HepG2 (cell line): ENCODE measurements around the gene ZNF813. TPM values are rescaled to one million over a fixed set of nuclear protein-coding genes. Genes with fewer than 3 reads are reported as not detected.

ENCODE experiments used
- BORCS8-MEF2B ChIP-seq: sonication (generic); formaldehyde crosslinking; IDR thresholded peaks from 2 replicates; pipeline ENCODE4 v1.8.0; 2022; ENCODE audit warnings: mild to moderate bottlenecking, missing genetic modification reagents
- IRX3 ChIP-seq: sonication (generic); formaldehyde crosslinking; IDR thresholded peaks from 2 replicates; pipeline ENCODE4 v1.8.1; 2023; ENCODE audit warnings: mild to moderate bottlenecking, low read depth, missing genetic modification reagents, borderline replicate concordance
- KAT7 ChIP-seq: IDR thresholded peaks from 2 replicates; pipeline ENCODE4 v1.6.1; 2018; ENCODE audit warnings: borderline replicate concordance, missing compliant biosample characterization
- MATR3 ChIP-seq: sonication (generic); formaldehyde crosslinking; IDR thresholded peaks from 2 replicates; pipeline ENCODE4 v1.4.0; 2020; ENCODE audit warnings: missing genetic modification reagents
- NFKB2 ChIP-seq: sonication (generic); formaldehyde crosslinking; IDR thresholded peaks from 2 replicates; pipeline ENCODE4 v1.4.0; 2020; ENCODE audit warnings: missing genetic modification reagents, borderline replicate concordance
- NPAS2 ChIP-seq: sonication (generic); formaldehyde crosslinking; IDR thresholded peaks from 2 replicates; pipeline ENCODE4 v1.8.0; 2022; ENCODE audit warnings: mild to moderate bottlenecking, missing genetic modification reagents, borderline replicate concordance
- TCF7L2 ChIP-seq: IDR thresholded peaks from 2 replicates; pipeline ENCODE4 v1.6.1; 2011; ENCODE audit warnings: mild to moderate bottlenecking, low read depth, low read length, moderate library complexity
- ZMYM3 ChIP-seq: sonication (generic); formaldehyde crosslinking; IDR thresholded peaks from 2 replicates; pipeline ENCODE4 v1.5.1; 2020; ENCODE audit warnings: mild to moderate bottlenecking, missing genetic modification reagents
- ZNF20 ChIP-seq: sonication (generic); formaldehyde crosslinking; IDR thresholded peaks from 2 replicates; pipeline ENCODE4 v1.4.0; 2020; ENCODE audit warnings: mild to moderate bottlenecking, moderate library complexity, missing genetic modification reagents
- ZNF558 ChIP-seq: sonication (generic); formaldehyde crosslinking; IDR thresholded peaks from 2 replicates; pipeline ENCODE4 v1.9.0; 2022; ENCODE audit warnings: mild to moderate bottlenecking, missing genetic modification reagents, borderline replicate concordance
- ZNF563 ChIP-seq: sonication (generic); formaldehyde crosslinking; IDR thresholded peaks from 2 replicates; pipeline ENCODE4 v1.8.0; 2022; ENCODE audit warnings: mild to moderate bottlenecking, moderate library complexity, missing genetic modification reagents
- ZNF761 ChIP-seq: sonication (generic); formaldehyde crosslinking; conservative IDR thresholded peaks from 2 replicates; pipeline ENCODE4 v1.4.0; 2020; ENCODE audit warnings: mild to moderate bottlenecking, missing genetic modification reagents
- ZSCAN20 ChIP-seq: sonication (generic); formaldehyde crosslinking; IDR thresholded peaks from 2 replicates; pipeline ENCODE4 v1.4.0; 2020; ENCODE audit warnings: missing genetic modification reagents, mild to moderate bottlenecking, borderline replicate concordance
- polyA plus RNA-seq, 8 experiments: library from polyadenylated mRNA; depleted of rRNA in 3 of 8; stranded (reverse) in 7 of 8; unstranded in 1 of 8; fragments of >200 nt; fragmentation: Illumina TruSeq in 4 of 8; extraction: Trizol in 4 of 8; gene quantifications; 2 replicates each; pipeline versions ENCODE4 v1.2.1 to v1.2.3, GENCODE V29; 2011 to 2016; ENCODE audit warnings: low read depth in 4 of 8, missing spikeins in 1 of 8, mixed read lengths in 1 of 8; ENCODE audit not compliant: insufficient read depth in 1 of 8
- total RNA-seq, 5 experiments: library from RNA; depleted of rRNA; stranded (reverse); fragments of >200 nt; fragmentation: Illumina TruSeq; extraction: Trizol; gene quantifications; 2 replicates each; pipeline ENCODE4 v1.2.3, GENCODE V29; 2016; ENCODE audit warnings: low read depth in 1 of 5
- TF ChIP-seq, protein P1 (sequence below): sonication (generic); formaldehyde crosslinking; IDR thresholded peaks from 2 replicates; pipeline ENCODE4 v1.4.0; 2020; ENCODE audit warnings: missing genetic modification reagents, mild to moderate bottlenecking, borderline replicate concordance
- TF ChIP-seq, protein P2 (sequence below): sonication (generic); formaldehyde crosslinking; IDR thresholded peaks from 2 replicates; pipeline ENCODE4 v1.5.0; 2020; ENCODE audit warnings: missing genetic modification reagents
- TF ChIP-seq, protein P3 (sequence below): sonication (generic); formaldehyde crosslinking; IDR thresholded peaks from 2 replicates; pipeline ENCODE4 v1.4.0; 2020; ENCODE audit warnings: missing genetic modification reagents, borderline replicate concordance
- TF ChIP-seq, protein P4 (sequence below), 2 experiments: sonication (generic) in 1 of 2; formaldehyde crosslinking in 1 of 2; IDR thresholded peaks; 2 replicates each; pipeline versions ENCODE4 v1.5.1 to v1.6.1; 2011 to 2020; ENCODE audit warnings: borderline replicate concordance in 1 of 2, low read depth in 1 of 2, low read length in 1 of 2, mild to moderate bottlenecking in 1 of 2, missing genetic modification reagents in 1 of 2, moderate library complexity in 1 of 2

The ZNF813 gene
- total and polyA plus RNA-seq, 2 of the 13 experiments (the other 11 are each of a cell fraction or from before 2014, with no cell fraction given), result 2.1 to 8.9 TPM

DNA sequence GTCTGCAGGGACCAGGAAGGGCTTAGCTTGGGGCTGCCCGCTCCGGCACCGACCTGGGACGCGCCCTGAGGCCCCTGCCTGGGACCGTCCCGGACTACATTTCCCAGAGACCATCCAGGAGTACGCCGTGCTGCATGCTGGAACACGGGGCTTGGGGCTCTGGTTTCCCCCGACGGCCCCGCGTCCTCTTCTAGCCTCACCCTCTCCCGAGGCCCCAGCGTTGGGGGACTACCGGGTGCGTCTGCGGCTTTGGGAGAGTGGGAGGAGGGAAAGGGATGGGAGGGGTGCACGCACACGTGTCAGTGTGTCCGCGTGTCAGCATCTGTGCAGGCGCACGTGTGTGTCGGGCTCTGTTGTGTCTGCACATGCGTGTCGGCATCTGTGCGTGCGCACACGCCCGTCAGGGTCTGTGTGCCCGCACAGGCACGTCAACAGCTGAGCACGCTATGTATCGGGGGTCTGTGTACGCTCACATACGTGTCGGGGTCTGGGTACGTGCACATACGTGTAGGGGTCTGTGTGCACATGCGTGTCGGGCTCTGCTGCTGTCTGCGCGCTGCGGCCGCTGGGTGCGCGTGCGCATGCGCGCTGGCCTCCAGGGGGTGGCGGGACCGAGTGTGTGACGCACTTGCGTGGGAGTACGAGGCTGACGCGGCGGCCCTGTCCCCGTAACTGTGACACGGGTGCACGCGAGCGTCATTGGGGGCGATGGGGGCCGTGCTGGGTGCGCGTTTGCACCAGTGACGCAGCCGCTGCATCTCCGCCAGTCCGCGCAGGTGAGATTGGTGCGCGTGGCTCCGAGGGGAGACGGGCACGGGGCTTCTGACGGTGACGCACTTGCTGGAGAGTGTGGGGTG is 70.2 kb downstream of the ZNF813 start, which contains the start of gene ZNF331 (continued):
- TF ChIP-seq MATR3 (CRISPR knock-in tag) (no peak), IRX3 (CRISPR knock-in tag) (peak; percentile 84), KAT7 (CRISPR knock-in tag) (no peak), TCF7L2 (no peak), BORCS8-MEF2B (CRISPR knock-in tag) (peak; percentile 52; the same call in 1 of the 2 replicates), ZNF20 (CRISPR knock-in tag) (no peak), ZNF761 (CRISPR knock-in tag) (no peak), ZMYM3 (peak; percentile 35; the same call in 1 of the 2 replicates), NFKB2 (CRISPR knock-in tag) (0 out of 2 replicates have a peak, but pooled peaks have one; percentile 37), ZSCAN20 (CRISPR knock-in tag) (no peak), ZNF563 (peak; percentile 66; the same call in 1 of the 2 replicates), ZNF558 (CRISPR knock-in tag) (peak; percentile 92; the same call in 1 of the 2 replicates), NPAS2 (no peak)
- TF ChIP-seq, protein P1, sequence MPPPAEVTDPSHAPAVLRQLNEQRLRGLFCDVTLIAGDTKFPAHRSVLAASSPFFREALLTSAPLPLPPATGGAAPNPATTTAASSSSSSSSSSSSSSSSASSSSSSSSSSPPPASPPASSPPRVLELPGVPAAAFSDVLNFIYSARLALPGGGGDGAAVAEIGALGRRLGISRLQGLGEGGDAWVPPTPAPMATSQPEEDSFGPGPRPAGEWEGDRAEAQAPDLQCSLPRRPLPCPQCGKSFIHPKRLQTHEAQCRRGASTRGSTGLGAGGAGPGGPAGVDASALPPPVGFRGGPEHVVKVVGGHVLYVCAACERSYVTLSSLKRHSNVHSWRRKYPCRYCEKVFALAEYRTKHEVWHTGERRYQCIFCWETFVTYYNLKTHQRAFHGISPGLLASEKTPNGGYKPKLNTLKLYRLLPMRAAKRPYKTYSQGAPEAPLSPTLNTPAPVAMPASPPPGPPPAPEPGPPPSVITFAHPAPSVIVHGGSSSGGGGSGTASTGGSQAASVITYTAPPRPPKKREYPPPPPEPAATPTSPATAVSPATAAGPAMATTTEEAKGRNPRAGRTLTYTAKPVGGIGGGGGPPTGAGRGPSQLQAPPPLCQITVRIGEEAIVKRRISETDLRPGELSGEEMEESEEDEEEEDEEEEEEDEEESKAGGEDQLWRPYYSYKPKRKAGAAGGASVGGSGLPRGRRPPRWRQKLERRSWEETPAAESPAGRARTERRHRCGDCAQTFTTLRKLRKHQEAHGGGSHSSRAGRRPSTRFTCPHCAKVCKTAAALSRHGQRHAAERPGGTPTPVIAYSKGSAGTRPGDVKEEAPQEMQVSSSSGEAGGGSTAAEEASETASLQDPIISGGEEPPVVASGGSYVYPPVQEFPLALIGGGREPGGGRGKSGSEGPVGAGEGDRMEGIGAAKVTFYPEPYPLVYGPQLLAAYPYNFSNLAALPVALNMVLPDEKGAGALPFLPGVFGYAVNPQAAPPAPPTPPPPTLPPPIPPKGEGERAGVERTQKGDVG (CRISPR knock-in tag), result peak; percentile 78; the same call in 1 of the 2 replicates
- TF ChIP-seq, protein P2, sequence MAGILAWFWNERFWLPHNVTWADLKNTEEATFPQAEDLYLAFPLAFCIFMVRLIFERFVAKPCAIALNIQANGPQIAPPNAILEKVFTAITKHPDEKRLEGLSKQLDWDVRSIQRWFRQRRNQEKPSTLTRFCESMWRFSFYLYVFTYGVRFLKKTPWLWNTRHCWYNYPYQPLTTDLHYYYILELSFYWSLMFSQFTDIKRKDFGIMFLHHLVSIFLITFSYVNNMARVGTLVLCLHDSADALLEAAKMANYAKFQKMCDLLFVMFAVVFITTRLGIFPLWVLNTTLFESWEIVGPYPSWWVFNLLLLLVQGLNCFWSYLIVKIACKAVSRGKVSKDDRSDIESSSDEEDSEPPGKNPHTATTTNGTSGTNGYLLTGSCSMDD (CRISPR knock-in tag), result no peak
- TF ChIP-seq, protein P3, sequence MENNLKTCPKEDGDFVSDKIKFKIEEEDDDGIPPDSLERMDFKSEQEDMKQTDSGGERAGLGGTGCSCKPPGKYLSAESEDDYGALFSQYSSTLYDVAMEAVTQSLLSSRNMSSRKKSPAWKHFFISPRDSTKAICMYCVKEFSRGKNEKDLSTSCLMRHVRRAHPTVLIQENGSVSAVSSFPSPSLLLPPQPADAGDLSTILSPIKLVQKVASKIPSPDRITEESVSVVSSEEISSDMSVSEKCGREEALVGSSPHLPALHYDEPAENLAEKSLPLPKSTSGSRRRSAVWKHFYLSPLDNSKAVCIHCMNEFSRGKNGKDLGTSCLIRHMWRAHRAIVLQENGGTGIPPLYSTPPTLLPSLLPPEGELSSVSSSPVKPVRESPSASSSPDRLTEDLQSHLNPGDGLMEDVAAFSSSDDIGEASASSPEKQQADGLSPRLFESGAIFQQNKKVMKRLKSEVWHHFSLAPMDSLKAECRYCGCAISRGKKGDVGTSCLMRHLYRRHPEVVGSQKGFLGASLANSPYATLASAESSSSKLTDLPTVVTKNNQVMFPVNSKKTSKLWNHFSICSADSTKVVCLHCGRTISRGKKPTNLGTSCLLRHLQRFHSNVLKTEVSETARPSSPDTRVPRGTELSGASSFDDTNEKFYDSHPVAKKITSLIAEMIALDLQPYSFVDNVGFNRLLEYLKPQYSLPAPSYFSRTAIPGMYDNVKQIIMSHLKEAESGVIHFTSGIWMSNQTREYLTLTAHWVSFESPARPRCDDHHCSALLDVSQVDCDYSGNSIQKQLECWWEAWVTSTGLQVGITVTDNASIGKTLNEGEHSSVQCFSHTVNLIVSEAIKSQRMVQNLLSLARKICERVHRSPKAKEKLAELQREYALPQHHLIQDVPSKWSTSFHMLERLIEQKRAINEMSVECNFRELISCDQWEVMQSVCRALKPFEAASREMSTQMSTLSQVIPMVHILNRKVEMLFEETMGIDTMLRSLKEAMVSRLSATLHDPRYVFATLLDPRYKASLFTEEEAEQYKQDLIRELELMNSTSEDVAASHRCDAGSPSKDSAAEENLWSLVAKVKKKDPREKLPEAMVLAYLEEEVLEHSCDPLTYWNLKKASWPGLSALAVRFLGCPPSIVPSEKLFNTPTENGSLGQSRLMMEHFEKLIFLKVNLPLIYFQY (CRISPR knock-in tag), result no peak
- TF ChIP-seq, protein P4, sequence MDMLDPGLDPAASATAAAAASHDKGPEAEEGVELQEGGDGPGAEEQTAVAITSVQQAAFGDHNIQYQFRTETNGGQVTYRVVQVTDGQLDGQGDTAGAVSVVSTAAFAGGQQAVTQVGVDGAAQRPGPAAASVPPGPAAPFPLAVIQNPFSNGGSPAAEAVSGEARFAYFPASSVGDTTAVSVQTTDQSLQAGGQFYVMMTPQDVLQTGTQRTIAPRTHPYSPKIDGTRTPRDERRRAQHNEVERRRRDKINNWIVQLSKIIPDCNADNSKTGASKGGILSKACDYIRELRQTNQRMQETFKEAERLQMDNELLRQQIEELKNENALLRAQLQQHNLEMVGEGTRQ (IDR thresholded peaks at IDR 0.05; ENCODE audit: low read depth, low read length), result no peak
- TF ChIP-seq, protein P4 (CRISPR knock-in tag; IDR thresholded peaks at IDR 0.05; ENCODE audit: borderline replicate concordance), result no peak
